Epithelial cell of proximal tubule (primary cell): ENCODE results near the gene ADIPOR2. TPM values are rescaled to one million over a fixed set of nuclear protein-coding genes. Genes with fewer than 3 reads are reported as not detected.

Experiments
- DNase-seq: peaks from one replicate; pipeline ENCODE4 v3.0.0-alpha.2; 2011; ENCODE audit warnings: low read depth
- H3K4me3 ChIP-seq: 2 replicates; pipeline ENCODE4 v1.5.1; 2011; ENCODE audit warnings: low read depth, mild to moderate bottlenecking, low read length
- total RNA-seq: library from RNA; depleted of rRNA; stranded (reverse); fragments of >200 nt; gene quantifications from 2 replicates; pipeline ENCODE4 v1.2.3, GENCODE V29; 2015
- TF ChIP-seq, protein P1 (sequence below): conservative IDR thresholded peaks from 2 replicates; pipeline ENCODE4 v1.5.1; 2012; ENCODE audit warnings: low read depth, mild to moderate bottlenecking, low read length

Gene ADIPOR2
- total RNA-seq, 1 donor from 2014 or later, result 22.8 TPM

DNA sequence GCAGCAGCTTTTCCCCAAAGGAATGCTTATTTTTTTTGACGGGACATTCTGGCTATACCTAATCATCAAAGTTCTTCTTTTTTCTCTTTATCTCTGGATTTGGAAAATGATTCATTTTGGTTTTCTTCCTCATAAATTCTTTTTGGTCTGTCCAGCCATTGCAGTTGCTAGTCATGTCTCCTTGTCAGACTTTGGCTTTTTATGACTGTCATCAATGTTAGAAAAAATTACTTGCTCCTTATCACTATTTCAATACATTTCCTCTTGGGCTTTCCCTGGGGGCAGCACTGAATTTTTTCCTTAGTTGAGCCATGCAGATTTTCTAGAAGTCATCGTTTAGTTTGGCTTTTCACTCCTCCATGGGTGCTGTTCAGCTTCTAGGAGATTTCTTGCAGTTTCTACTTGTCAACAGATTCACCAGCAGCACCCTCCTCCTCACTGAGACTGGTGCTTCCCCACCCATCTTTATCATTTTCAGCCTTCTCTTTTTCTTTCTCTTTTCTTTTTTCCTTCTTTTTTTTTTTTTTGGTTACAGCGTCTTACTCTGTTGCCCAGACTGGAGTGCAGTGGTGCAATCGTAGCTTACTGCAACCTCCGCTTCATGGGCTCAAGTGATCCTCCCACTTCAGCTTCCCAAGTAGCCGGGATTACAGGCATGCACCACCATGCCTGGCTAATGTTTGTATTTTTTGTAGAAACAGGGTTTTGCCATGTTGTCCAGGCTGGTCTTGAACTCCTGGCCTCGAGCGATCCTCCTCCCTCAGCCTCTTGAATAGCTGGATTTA, 5.2 kb downstream of the ADIPOR2 start:
- TF ChIP-seq, protein P1, sequence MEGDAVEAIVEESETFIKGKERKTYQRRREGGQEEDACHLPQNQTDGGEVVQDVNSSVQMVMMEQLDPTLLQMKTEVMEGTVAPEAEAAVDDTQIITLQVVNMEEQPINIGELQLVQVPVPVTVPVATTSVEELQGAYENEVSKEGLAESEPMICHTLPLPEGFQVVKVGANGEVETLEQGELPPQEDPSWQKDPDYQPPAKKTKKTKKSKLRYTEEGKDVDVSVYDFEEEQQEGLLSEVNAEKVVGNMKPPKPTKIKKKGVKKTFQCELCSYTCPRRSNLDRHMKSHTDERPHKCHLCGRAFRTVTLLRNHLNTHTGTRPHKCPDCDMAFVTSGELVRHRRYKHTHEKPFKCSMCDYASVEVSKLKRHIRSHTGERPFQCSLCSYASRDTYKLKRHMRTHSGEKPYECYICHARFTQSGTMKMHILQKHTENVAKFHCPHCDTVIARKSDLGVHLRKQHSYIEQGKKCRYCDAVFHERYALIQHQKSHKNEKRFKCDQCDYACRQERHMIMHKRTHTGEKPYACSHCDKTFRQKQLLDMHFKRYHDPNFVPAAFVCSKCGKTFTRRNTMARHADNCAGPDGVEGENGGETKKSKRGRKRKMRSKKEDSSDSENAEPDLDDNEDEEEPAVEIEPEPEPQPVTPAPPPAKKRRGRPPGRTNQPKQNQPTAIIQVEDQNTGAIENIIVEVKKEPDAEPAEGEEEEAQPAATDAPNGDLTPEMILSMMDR, result no peak
- DNase-seq, result no peak
- no peak overlapping the region for H3K4me3 ChIP-seq

DNA sequence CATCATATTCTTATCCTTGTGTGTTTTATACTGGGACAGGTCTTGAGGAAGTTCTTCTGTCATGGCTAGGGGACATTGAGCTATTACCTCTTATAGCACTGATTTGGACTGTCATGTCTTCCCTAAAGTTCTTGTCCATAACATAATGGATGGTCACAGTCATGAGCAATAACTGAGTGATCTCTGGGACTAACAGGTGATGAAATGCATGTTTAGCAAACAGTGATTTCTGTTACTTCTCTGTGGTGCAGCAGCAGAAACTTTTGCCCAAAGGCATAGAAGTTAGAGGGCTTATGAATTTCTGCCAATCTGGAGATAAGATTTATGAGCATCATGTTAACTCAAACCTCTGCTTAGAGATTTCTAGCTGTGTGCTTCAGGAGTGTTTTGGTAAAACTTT, 5.9 kb downstream of the ADIPOR2 start:
- no peak overlapping the region for H3K4me3 ChIP-seq
- DNase-seq, result no peak
- TF ChIP-seq, protein P1, result no peak

DNA sequence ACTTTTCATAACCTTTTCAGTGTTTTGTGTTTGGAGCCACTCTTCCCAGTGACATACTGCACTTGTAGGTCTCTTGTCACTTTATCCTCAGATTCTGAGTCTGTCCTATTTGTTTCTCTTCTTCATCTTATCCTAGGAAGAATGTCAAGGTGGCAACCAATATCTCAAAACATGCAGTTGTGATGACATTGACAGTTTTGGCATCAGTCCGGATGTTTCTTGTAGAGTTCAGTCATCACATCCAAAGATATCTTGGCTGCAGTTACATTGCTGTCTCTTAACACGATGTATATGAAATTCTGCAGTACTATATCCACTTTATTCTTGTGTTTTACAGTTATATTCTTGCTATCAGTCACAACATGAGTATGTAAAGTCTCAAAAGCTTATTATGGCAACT, 6.4 kb downstream of the ADIPOR2 start:
- TF ChIP-seq, protein P1, result no peak
- no peak for DNase-seq
- H3K4me3 ChIP-seq, result no peak overlapping the region

DNA sequence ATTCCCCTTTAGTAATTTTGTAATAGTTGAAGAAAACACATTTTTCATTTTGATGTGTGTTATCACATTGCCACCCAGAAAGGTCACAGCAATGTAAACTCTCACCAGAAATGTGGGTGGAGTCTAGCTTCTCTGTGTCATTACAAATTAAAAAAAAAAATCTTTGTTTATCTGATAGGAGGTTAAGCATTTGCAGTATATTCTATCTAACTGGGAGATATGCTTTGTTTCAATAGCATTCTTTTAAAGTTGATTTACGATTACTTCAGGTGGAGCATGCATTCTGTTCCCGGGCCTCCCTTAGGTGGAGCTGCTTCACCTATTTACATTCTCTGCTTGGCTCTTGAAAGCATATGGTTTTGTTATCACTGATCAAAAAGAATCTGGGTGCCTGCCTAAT, 7.8 kb downstream of the ADIPOR2 start:
- DNase-seq, result no peak
- no peak overlapping the region for H3K4me3 ChIP-seq
- TF ChIP-seq, protein P1, result no peak

DNA sequence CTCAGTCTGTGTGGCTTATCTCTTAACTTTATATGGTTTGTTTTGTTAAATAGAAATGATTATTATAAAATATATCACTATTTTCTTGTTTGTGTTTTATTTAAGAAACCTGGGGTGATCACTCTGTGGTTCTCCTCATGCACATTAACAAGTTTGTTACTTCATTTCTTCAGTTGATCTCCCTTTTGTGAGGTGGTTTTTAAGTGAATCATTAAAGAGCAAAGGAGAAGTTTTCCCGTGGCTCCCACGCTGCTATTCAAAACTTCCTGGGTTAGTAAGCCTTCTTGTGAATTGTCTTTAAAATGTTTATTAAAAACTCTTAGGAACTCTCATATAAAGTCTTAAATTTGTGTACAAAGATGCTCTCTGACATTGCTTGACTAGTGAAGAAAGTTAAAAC, 11.8 kb downstream of the ADIPOR2 start:
- TF ChIP-seq, protein P1, result no peak
- DNase-seq, result no peak
- no peak overlapping the region for H3K4me3 ChIP-seq

DNA sequence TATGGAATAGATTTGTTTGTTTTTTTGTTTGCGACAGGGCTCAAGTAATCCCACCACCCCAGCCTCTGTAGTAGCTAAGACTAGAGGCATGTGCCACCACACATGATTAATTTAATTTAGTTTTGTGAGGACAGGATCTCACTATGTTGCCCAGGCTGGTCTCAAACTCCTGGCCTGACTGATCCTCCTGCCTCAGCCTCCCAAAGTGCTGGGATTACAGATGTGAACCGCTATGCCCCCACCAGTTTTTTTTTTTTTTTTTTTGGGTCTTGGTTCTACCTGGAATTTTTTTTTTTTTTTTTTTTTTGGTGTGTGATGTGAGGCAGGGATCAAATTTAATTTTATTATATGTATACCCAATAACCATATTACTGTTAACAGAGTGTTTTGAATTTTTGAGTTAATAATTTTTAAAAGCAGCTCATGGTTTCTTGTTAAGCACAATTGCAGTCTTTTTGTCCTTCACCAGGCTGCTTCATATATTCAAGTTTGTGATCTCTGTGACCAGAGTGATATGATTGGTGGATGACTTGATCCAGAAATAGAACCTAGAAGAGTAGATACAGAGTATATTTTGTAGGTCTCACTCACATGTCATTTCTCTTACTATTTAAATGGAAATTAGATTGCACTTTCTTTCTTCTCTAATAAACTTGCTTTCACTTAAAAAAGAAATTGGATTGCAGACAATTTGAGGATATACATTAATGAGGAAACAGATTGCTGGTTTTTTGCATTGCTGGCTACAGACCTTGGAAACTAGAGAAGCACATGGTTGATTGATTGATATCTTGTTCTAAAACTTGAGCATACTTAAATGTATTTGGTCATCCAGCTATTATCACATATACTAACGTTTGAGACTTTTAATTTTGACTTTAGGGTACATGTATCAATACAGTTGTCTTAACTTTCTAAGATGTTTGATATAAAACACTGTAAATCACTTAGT, 13.2 kb downstream of the ADIPOR2 start:
- DNase-seq, result no peak
- TF ChIP-seq, protein P1, result no peak
- H3K4me3 ChIP-seq, result no peak overlapping the region
